IMR-90 (cell line): ENCODE results near the gene IRX3. TPM values are rescaled to one million over a fixed set of nuclear protein-coding genes. Genes with fewer than 3 reads are reported as not detected.

Experiments used
- ATAC-seq: fragments of 200-7000 bp; cut with Tn5 transposase; 2 replicates; pipeline ENCODE4 v1.9.1; 2020; ENCODE audit warnings: low read depth, mild to moderate bottlenecking, moderate library complexity
- BruUV-seq: library from RNA; stranded (reverse); fragments of 400-500 nt; replicated peaks from 2 replicates; lab custom pipeline; 2021; lab: Mats Ljungman, UMichigan
- CTCF ChIA-PET: fragments of 300-600 bp; formaldehyde crosslinking; extraction: SDS; loops from one replicate; lab custom pipeline; 2021; ENCODE audit warnings: antibody characterized with exemption; lab: Yijun Ruan, JAX
- POLR2A ChIA-PET: fragments of 300-600 bp; sonication (Branson Sonifier 250); formaldehyde crosslinking; loops from one replicate; lab custom pipeline; 2022; ENCODE audit warnings: antibody characterized with exemption; ENCODE audit not compliant: unreplicated experiment; lab: Charles Lee
- DNase-seq: peaks from one replicate; pipeline ENCODE4 v3.0.0; 2013
- H2AFZ ChIP-seq: replicated peaks from 2 replicates; pipeline ENCODE3; 2013; ENCODE audit warnings: low read length, mild to moderate bottlenecking; ENCODE audit not compliant: poor library complexity
- H2AK5ac ChIP-seq: 2 replicates; pipeline ENCODE4 v1.6.1; 2013; ENCODE audit warnings: low read depth, low read length, inconsistent platforms
- H2AK9ac ChIP-seq: replicated peaks from 2 replicates; pipeline ENCODE3; 2013; ENCODE audit warnings: mild to moderate bottlenecking, low read depth, low read length, moderate library complexity; ENCODE audit not compliant: poor library complexity
- H2BK120ac ChIP-seq: 2 replicates; pipeline ENCODE4 v1.6.1; 2013; ENCODE audit warnings: low read depth, low read length, inconsistent platforms
- H2BK15ac ChIP-seq: 3 replicates; pipeline ENCODE4 v1.6.1; 2013; ENCODE audit warnings: low read depth, low read length, inconsistent platforms
- H2BK20ac ChIP-seq: 2 replicates; pipeline ENCODE4 v1.6.1; 2013; ENCODE audit warnings: low read depth, mild to moderate bottlenecking, inconsistent platforms, low read length, moderate library complexity
- H2BK5ac ChIP-seq: 2 replicates; pipeline ENCODE4 v1.6.1; 2013; ENCODE audit warnings: mild to moderate bottlenecking, low read depth, low read length, inconsistent platforms; ENCODE audit not compliant: poor library complexity, severe bottlenecking
- H3K14ac ChIP-seq: replicated peaks from 2 replicates; pipeline ENCODE4 v1.6.1; 2013; ENCODE audit warnings: low read depth, low read length, inconsistent platforms
- H3K18ac ChIP-seq: 2 replicates; pipeline ENCODE4 v1.6.1; 2013; ENCODE audit warnings: low read depth, low read length, control low read depth
- H3K23ac ChIP-seq: 2 replicates; pipeline ENCODE4 v1.6.1; 2013; ENCODE audit warnings: low read depth, low read length, inconsistent platforms
- H3K27ac ChIP-seq: 2 replicates; pipeline ENCODE4 v1.5.1; 2013; ENCODE audit warnings: mild to moderate bottlenecking, control low read depth, low read length; ENCODE audit not compliant: insufficient read depth
- H3K27me3 ChIP-seq: 2 replicates; pipeline ENCODE4 v1.6.1; 2013; ENCODE audit warnings: low read length; ENCODE audit not compliant: control insufficient read depth, insufficient read depth
- H3K36me3 ChIP-seq: 2 replicates; pipeline ENCODE4 v1.6.1; 2013; ENCODE audit warnings: low read length, mixed read lengths; ENCODE audit not compliant: control insufficient read depth, insufficient read depth
- H3K4ac ChIP-seq: 2 replicates; pipeline ENCODE4 v1.6.1; 2013; ENCODE audit warnings: low read depth, low read length, inconsistent platforms
- H3K4me1 ChIP-seq: 2 replicates; pipeline ENCODE4 v1.6.1; 2013; ENCODE audit warnings: low read length, mixed read lengths; ENCODE audit not compliant: control insufficient read depth, insufficient read depth
- H3K4me2 ChIP-seq: 2 replicates; pipeline ENCODE4 v1.6.1; 2013; ENCODE audit warnings: low read depth, mild to moderate bottlenecking, control low read depth, low read length, moderate library complexity
- H3K4me3 ChIP-seq: 2 replicates; pipeline ENCODE4 v1.5.1; 2013; ENCODE audit warnings: low read depth, mild to moderate bottlenecking, control low read depth, low read length, moderate library complexity; ENCODE audit not compliant: insufficient read depth
- H3K56ac ChIP-seq: 2 replicates; pipeline ENCODE4 v1.6.1; 2013; ENCODE audit warnings: low read length, inconsistent platforms; ENCODE audit not compliant: insufficient read depth; ENCODE audit errors: extremely low read depth
- H3K79me1 ChIP-seq, 2 experiments: 2 replicates each; pipeline ENCODE4 v1.6.1; 2013; ENCODE audit warnings: low read length in 2 of 2, inconsistent platforms in 1 of 2, low read depth in 1 of 2
- H3K9ac ChIP-seq: 2 replicates; pipeline ENCODE4 v1.6.1; 2013; ENCODE audit warnings: low read depth, low read length, control low read depth
- H3K9me1 ChIP-seq: 2 replicates; pipeline ENCODE4 v1.6.1; 2013; ENCODE audit warnings: low read length, inconsistent platforms; ENCODE audit not compliant: insufficient read depth
- H3K9me3 ChIP-seq: 2 replicates; pipeline ENCODE4 v1.6.1; 2013; ENCODE audit warnings: low read length; ENCODE audit not compliant: control insufficient read depth, insufficient read depth
- H4K20me1 ChIP-seq: 2 replicates; pipeline ENCODE4 v1.6.1; 2013; ENCODE audit warnings: low read length, inconsistent platforms; ENCODE audit not compliant: insufficient read depth
- H4K5ac ChIP-seq: 2 replicates; pipeline ENCODE4 v1.6.1; 2013; ENCODE audit warnings: mild to moderate bottlenecking, low read depth, low read length, control low read depth
- H4K8ac ChIP-seq, 2 experiments: 2 replicates each; pipeline ENCODE4 v1.6.1; 2013; ENCODE audit warnings: low read depth in 2 of 2, low read length in 2 of 2, control low read depth in 1 of 2, inconsistent platforms in 1 of 2
- H4K91ac ChIP-seq: 2 replicates; pipeline ENCODE4 v1.6.1; 2013; ENCODE audit warnings: low read depth, low read length, inconsistent platforms; ENCODE audit not compliant: insufficient read depth
- MAFK ChIP-seq: IDR thresholded peaks from 2 replicates; pipeline ENCODE4 v1.6.1; 2012; ENCODE audit warnings: low read depth, low read length, improper control_type of control experiment
- NFE2L2 ChIP-seq: fragments of 150-350 bp; IDR thresholded peaks from 2 replicates; pipeline ENCODE4 v1.6.1; 2016; ENCODE audit warnings: low read depth, mild to moderate bottlenecking, low read length
- RAD21 ChIP-seq: IDR thresholded peaks from 2 replicates; pipeline ENCODE4 v1.6.1; 2012; ENCODE audit warnings: low read length, improper control_type of control experiment
- WGBS, 2 experiments: methylation state at CpG; one replicate each; pipeline versions ENCODE4 v1.1.5 to v1.1.7; 2013; ENCODE audit warnings: missing lambda C conversion rate in 2 of 2; ENCODE audit not compliant: insufficient read length in 1 of 2; ENCODE audit errors: extremely low coverage in 2 of 2; 5-methylcytosine and 5-hydroxymethylcytosine counted together
- dilution Hi-C: fragments of 300-500 bp; cut with HindIII; formaldehyde crosslinking; loops from one replicate; pipeline ENCODE4 v1.14.3; 2018; ENCODE audit warnings: low sequenced_read_pairs; ENCODE audit not compliant: unreplicated experiment
- in situ Hi-C: fragments of 300-500 bp; cut with MboI; formaldehyde crosslinking; loops from 3 replicates; pipeline ENCODE4 v1.14.3; 2019; ENCODE audit warnings: low sequenced_read_pairs, inconsistent platforms, mixed read lengths
- intact Hi-C: fragments of 100-400 bp; cut with micrococcal nuclease; formaldehyde crosslinking; loops from 2 replicates; pipeline ENCODE4 v1.10.0; 2022
- polyA plus RNA-seq, 3 experiments: library from polyadenylated mRNA; depleted of rRNA; stranded (reverse); fragments of >200 nt; gene quantifications; 2 replicates each; pipeline ENCODE4 v1.2.3, GENCODE V29; 2012; ENCODE audit warnings: low replicate concordance in 1 of 3
- total RNA-seq: library from RNA; depleted of rRNA; stranded (reverse); fragments of >200 nt; gene quantifications from 2 replicates; pipeline ENCODE4 v1.2.3, GENCODE V29; 2012
- TF ChIP-seq, protein P1 (sequence below): fragments of 150-350 bp; IDR thresholded peaks from 2 replicates; pipeline ENCODE4 v1.6.1; 2016; ENCODE audit warnings: low read depth, mild to moderate bottlenecking, low read length, moderate library complexity, borderline replicate concordance

Gene IRX3
- total and polyA plus RNA-seq, 2 of the 4 experiments (the other 2 are of a cell fraction), result not detected

DNA sequence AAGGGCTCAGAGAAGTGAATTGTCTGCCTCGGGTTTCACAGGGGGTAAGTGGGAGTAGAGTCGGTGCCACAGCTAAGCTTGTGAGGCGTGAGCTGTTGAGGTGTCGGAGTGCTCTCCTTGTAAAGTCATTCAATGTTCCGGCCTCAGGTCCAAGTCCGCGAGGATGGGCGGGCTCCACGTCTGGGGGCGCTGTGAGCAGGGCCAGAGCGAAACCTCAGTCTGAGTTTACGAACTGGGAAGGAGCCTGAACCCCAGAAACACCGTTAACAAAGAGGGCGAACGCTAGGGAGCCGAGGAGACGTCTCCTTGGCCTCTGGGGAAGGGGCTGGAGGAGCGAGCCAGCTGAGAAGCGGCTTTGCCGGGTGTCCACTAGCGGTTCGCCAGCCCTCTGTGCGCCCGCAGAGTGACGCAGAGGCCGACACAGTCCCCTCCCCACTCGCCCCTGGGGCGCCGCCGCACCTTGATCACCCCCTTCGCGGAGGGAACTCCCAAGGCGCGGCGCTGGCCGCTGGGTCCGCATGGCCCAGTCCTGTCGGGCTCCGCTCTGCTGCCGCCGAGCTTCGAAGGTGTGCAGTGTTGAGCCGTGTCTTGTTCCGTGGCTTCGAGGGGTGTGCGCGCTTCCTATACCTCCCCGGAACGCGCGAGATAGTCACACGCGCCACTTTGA is 4.9 kb downstream of the IRX3 start:
- H2BK15ac ChIP-seq, result no peak overlapping the region
- H3K4ac ChIP-seq, result no peak overlapping the region
- POLR2A ChIA-PET, result no interaction called here
- H2AK9ac ChIP-seq, result peak overlapping the region; percentile 55
- 21% methylated on average over 23 of the region's 53 CpGs; no CpG with 5 or more reads in 1 of the 2 experiments for WGBS, 2 experiments
- DNase-seq (no peak), ATAC-seq (no peak)
- no peak overlapping the region for H4K5ac ChIP-seq
- intact Hi-C loops (loop anchor here (5.0 to 10.0 kb wide), 4 partner anchors 337 to 653 kb away; partner anchors contain the start of gene IRX5), dilution Hi-C loops (no loop called here), in situ Hi-C loops (loop anchor here (10.0 to 25.0 kb wide), 3 partner anchors 519 to 727 kb away; partner anchors contain the start of gene IRX5)
- no peak overlapping the region for H2BK20ac ChIP-seq
- no peaks in the 10 kb centered on the region for H3K36me3 ChIP-seq
- no peak overlapping the region for H2BK120ac ChIP-seq
- H3K4me1 ChIP-seq, result peaks cover 2% of the 10 kb centered on the region; the same call in 1 of the 2 replicates
- H3K18ac ChIP-seq, result no peak overlapping the region
- H2BK5ac ChIP-seq, result no peak overlapping the region
- no peak overlapping the region for H3K9ac ChIP-seq
- peaks cover 76% of the 10 kb centered on the region for H3K27me3 ChIP-seq
- no peaks in the 10 kb centered on the region for H4K20me1 ChIP-seq
- no peak overlapping the region for H4K91ac ChIP-seq
- TF ChIP-seq MAFK (no peak), RAD21 (no peak), NFE2L2 (no peak)
- TF ChIP-seq, protein P1, sequence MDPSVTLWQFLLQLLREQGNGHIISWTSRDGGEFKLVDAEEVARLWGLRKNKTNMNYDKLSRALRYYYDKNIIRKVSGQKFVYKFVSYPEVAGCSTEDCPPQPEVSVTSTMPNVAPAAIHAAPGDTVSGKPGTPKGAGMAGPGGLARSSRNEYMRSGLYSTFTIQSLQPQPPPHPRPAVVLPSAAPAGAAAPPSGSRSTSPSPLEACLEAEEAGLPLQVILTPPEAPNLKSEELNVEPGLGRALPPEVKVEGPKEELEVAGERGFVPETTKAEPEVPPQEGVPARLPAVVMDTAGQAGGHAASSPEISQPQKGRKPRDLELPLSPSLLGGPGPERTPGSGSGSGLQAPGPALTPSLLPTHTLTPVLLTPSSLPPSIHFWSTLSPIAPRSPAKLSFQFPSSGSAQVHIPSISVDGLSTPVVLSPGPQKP, result no peak
- no peak overlapping the region for H3K14ac ChIP-seq
- peak overlapping the region; percentile 68 for H2AFZ ChIP-seq
- no peak overlapping the region for H3K4me3 ChIP-seq
- BruUV-seq, result no TSS peak
- H3K9me1 ChIP-seq, result no peaks in the 10 kb centered on the region
- H3K56ac ChIP-seq, result no peak overlapping the region
- H3K27ac ChIP-seq, result no peak overlapping the region
- H3K4me2 ChIP-seq, result peak overlapping the region; percentile 39; the same call in 1 of the 2 replicates
- H2AK5ac ChIP-seq, result no peak overlapping the region
- CTCF ChIA-PET, result no interaction called here
- peaks cover 4% of the 10 kb centered on the region; the same call in 1 of the 2 replicates for H3K9me3 ChIP-seq
- H3K79me1 ChIP-seq, result no peaks in the 10 kb centered on the region
- H4K8ac ChIP-seq, result no peak overlapping the region
- no peak overlapping the region for H3K23ac ChIP-seq
